Spleen (tissue), 11 donors: Measurements from ENCODE around the gene TREX2. TPM values are rescaled to one million over a fixed set of nuclear protein-coding genes. Genes with fewer than 3 reads are reported as not detected.

ENCODE experiments used
- DNase-seq: peaks from one replicate; pipeline ENCODE4 v3.0.0-alpha.2; 2020
- H3K27ac ChIP-seq, 8 donors: fragments of 200-600 bp; sonication (generic) in 7 of 8; 1 replicate in 4 of 8; 2 replicates in 4 of 8; pipeline versions ENCODE4 v1.5.0 to v1.8.0; 2016 to 2021; ENCODE audit warnings: inconsistent platforms in 4 of 8, mild to moderate bottlenecking in 4 of 8, moderate library complexity in 1 of 8
- H3K27me3 ChIP-seq, 7 donors: fragments of 200-600 bp; sonication (generic) in 6 of 7; replicated peaks in 1 of 7; 1 replicate in 4 of 7; 2 replicates in 3 of 7; pipeline versions ENCODE4 v1.5.0 to v1.8.0; 2016 to 2021; ENCODE audit warnings: inconsistent platforms in 3 of 7, mild to moderate bottlenecking in 1 of 7
- H3K36me3 ChIP-seq, 6 donors: fragments of 200-600 bp; sonication (generic) in 5 of 6; 1 replicate in 4 of 6; 2 replicates in 2 of 6; pipeline versions ENCODE4 v1.5.0 to v1.8.0; 2016 to 2021; ENCODE audit warnings: inconsistent platforms in 2 of 6
- H3K4me1 ChIP-seq, 6 donors: fragments of 200-600 bp; sonication (generic) in 5 of 6; 1 replicate in 3 of 6; 2 replicates in 3 of 6; pipeline versions ENCODE4 v1.5.0 to v1.8.0; 2016 to 2021; ENCODE audit warnings: inconsistent platforms in 3 of 6
- H3K4me3 ChIP-seq, 8 donors: fragments of 200-600 bp; sonication (generic) in 7 of 8; 1 replicate in 4 of 8; 2 replicates in 4 of 8; pipeline versions ENCODE4 v1.5.0 to v1.8.0; 2016 to 2021; ENCODE audit warnings: inconsistent platforms in 4 of 8, mild to moderate bottlenecking in 4 of 8, moderate library complexity in 2 of 8
- H3K9me3 ChIP-seq, 8 donors: fragments of 200-600 bp; sonication (generic) in 7 of 8; 1 replicate in 4 of 8; 2 replicates in 4 of 8; pipeline versions ENCODE4 v1.5.0 to v1.8.0; 2016 to 2021; ENCODE audit warnings: inconsistent platforms in 4 of 8
- CTCF ChIP-seq, 11 experiments: fragments of 200-600 bp in 7 of 11; fragments of 450-650 bp in 4 of 11; sonication (generic) in 4 of 11; IDR thresholded peaks in 8 of 11; conservative IDR thresholded peaks in 3 of 11; 1 replicate in 7 of 11; 2 replicates in 4 of 11; pipeline versions ENCODE4 v1.4.0 to v1.8.0; 2016 to 2021; ENCODE audit warnings: antibody characterized with exemption in 11 of 11, inconsistent platforms in 4 of 11, mild to moderate bottlenecking in 1 of 11
- POLR2A ChIP-seq, 3 donors: fragments of 450-650 bp; IDR thresholded peaks; one replicate each; pipeline ENCODE4 v1.5.1; 2017; ENCODE audit warnings: antibody characterized with exemption in 3 of 3, mild to moderate bottlenecking in 1 of 3
- POLR2AphosphoS5 ChIP-seq, 3 donors: sonication (generic); formaldehyde crosslinking; IDR thresholded peaks; one replicate each; pipeline ENCODE4 v1.5.1; 2017; ENCODE audit warnings: antibody characterized with exemption in 3 of 3
- WGBS, 5 donors: extraction: QIAGEN DNeasy Blood & Tissue Kit in 3 of 5; methylation state at CpG; one replicate each; pipeline versions ENCODE4 v1.1.5 to v1.1.7; 2013 to 2018; 5-methylcytosine and 5-hydroxymethylcytosine counted together
- intact Hi-C: fragments of 100-400 bp; cut with DNase I; formaldehyde crosslinking; loops from one replicate; pipeline ENCODE4 v1.15.0; 2023; ENCODE audit warnings: low total_unique reads
- polyA plus RNA-seq, 3 donors: library from polyadenylated mRNA; stranded (reverse); fragments of 200-250 nt; gene quantifications; one replicate each; pipeline ENCODE4 v1.2.1, GENCODE V29; 2013
- total RNA-seq, 7 donors: library from RNA; depleted of rRNA in 3 of 7; stranded (reverse); fragments of >200 nt in 3 of 7; fragmentation: NEBNext Ultra II Directional in 4 of 7; extraction: Animal tissue kit (Norgen Biotek cat#: 25700) in 4 of 7; gene quantifications; one replicate each; pipeline versions ENCODE4 v1.1.0 to v1.2.1, GENCODE V29; 2016 to 2021
- donor health status: healthy with polysubstance abuse.
- donor health status: DM: no; HTN: no; CAD: no; lungs with moderate emphysema.
- donor health status: DM: no; HTN: no; CAD: no.
- donor health status: Bipolar disorder and iron deficiency.
- donor health status: healthy.
- donor health status: DM: no; HTN: no; CAD: no.
- donor health status: DM: yes; HTN: yes; CAD: no.

Gene TREX2
- total and polyA plus RNA-seq, 10 donors = 1.1 to 6.4 (median 2.2) TPM

- Histone ChIP-seq H3K36me3 (peaks cover 0 to 39% (median 2%) of the 10 kb centered on the region in 6 donors), H3K27ac (no peak overlapping the region), H3K27me3 (no peaks in the 10 kb centered on the region), H3K4me3 (no peak overlapping the region), H3K4me1 (no peaks in the 10 kb centered on the region), H3K9me3 (peaks cover 0 to 6% (median 0%) of the 10 kb centered on the region in 8 donors)
- intact Hi-C loops = no loop called here
- WGBS, 5 donors = 67 to 83% (median 78%) methylated on average over 8 of the region's 8 CpGs
- TF ChIP-seq POLR2A (IDR thresholded peaks at IDR 0.05) (no peak), CTCF (IDR thresholded peaks at IDR 0.05 in 8 of 11, conservative IDR thresholded peaks at IDR 0.05 in 3 of 11) (no peak)
- no peak for DNase-seq
Observed at GRCh38 chrX:153423652-153424051, 22.2 kb downstream of the TREX2 start.

GRCh38 chrX:153421856-153422255 is 24.0 kb downstream of the TREX2 start:
- H3K27ac ChIP-seq = no peak overlapping the region
- no peak overlapping the region for H3K4me3 ChIP-seq
- no peaks in the 10 kb centered on the region for H3K4me1 ChIP-seq
- intact Hi-C loops = no loop called here
- peaks cover 0 to 46% (median 2%) of the 10 kb centered on the region in 6 donors for H3K36me3 ChIP-seq
- DNase-seq = no peak
- TF ChIP-seq POLR2A (IDR thresholded peaks at IDR 0.05) (no peak), CTCF (IDR thresholded peaks at IDR 0.05 in 8 of 11, conservative IDR thresholded peaks at IDR 0.05 in 3 of 11) (no peak), POLR2AphosphoS5 (IDR thresholded peaks at IDR 0.05) (no peak)
- H3K27me3 ChIP-seq = no peaks in the 10 kb centered on the region
- WGBS, 5 donors = 87 to 100% (median 89%) methylated on average over 3 to 18 of the region's 18 CpGs
- H3K9me3 ChIP-seq = no peaks in the 10 kb centered on the region

GRCh38 chrX:153420851-153421599 is 24.8 kb downstream of the TREX2 start:
- no peak for DNase-seq
- TF ChIP-seq POLR2AphosphoS5 (IDR thresholded peaks at IDR 0.05) = no peak
- TF ChIP-seq POLR2A (IDR thresholded peaks at IDR 0.05) = no peak
- TF ChIP-seq CTCF (IDR thresholded peaks at IDR 0.05 in 8 of 11, conservative IDR thresholded peaks at IDR 0.05 in 3 of 11) = no peak
- no peaks in the 10 kb centered on the region for H3K27me3 ChIP-seq

GRCh38 chrX:153417637-153418036 is 28.2 kb downstream of the TREX2 start:
- no peaks in the 10 kb centered on the region for H3K27me3 ChIP-seq
- TF ChIP-seq POLR2A (IDR thresholded peaks at IDR 0.05) (no peak), CTCF (IDR thresholded peaks at IDR 0.05 in 8 of 11, conservative IDR thresholded peaks at IDR 0.05 in 3 of 11) (no peak), POLR2AphosphoS5 (IDR thresholded peaks at IDR 0.05) (no peak)
- intact Hi-C loops = no loop called here
- peaks cover 0 to 46% (median 2%) of the 10 kb centered on the region in 6 donors for H3K36me3 ChIP-seq
- H3K27ac ChIP-seq = no peak overlapping the region
- WGBS, 5 donors = 80 to 90% (median 82%) methylated on average over 6 to 8 of the region's 8 CpGs
- no peaks in the 10 kb centered on the region for H3K9me3 ChIP-seq
- peaks cover 0 to 11% (median 3%) of the 10 kb centered on the region in 6 donors for H3K4me1 ChIP-seq
- DNase-seq = no peak
- H3K4me3 ChIP-seq = no peak overlapping the region

More at GRCh38 chrX:153420851-153421599, 24.8 kb downstream of the TREX2 start:
- no peak overlapping the region for H3K4me3 ChIP-seq
- no peaks in the 10 kb centered on the region for H3K9me3 ChIP-seq
- intact Hi-C loops = no loop called here
- H3K4me1 ChIP-seq = peaks cover 0 to 4% (median 0%) of the 10 kb centered on the region in 6 donors
- H3K27ac ChIP-seq = no peak overlapping the region
- WGBS, 5 donors = 87 to 97% (median 93%) methylated on average over 29 to 91 of the region's 91 CpGs; no CpG with 5 or more reads in 1 of the 5 donors
- H3K36me3 ChIP-seq = peaks cover 0 to 46% (median 2%) of the 10 kb centered on the region in 6 donors
